ENCODE results near the gene GRIK5. TPM values are rescaled to one million over a fixed set of nuclear protein-coding genes. Genes with fewer than 3 reads are reported as not detected.

GRIK5 gene
- total RNA-seq, 4 donors from 2014 or later = 7.0 to 23.4 (median 12.3) TPM

DNA sequence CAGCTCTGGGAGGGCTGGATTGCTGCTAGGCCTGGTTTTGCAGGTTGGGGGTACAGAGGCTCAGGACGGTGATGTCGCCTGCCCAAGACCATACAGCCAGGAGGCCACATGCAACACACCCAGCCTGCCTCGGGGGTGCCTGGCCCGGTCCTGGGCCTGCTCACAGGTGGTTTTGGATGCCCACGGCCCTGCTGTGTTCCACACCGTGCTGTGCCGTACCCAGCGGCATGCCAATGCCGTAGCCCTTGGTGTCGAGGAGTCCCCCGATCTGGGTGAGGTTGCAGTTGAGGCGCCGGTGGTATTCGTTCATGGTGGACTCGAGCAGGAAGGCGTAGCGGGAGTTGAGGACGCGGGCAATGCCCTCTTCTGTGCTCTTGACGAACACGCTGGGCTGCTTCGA is 64.5 kb downstream of the GRIK5 start:
- no peaks in the 10 kb centered on the region for H3K9me3 ChIP-seq
- WGBS, 2 donors (ENCODE audit: low coverage in 1 of 2) = 69% methylated on average over 2 of the region's 22 CpGs; no CpG with 5 or more reads in 1 of the 2 donors
- H3K27me3 ChIP-seq = peaks cover 47% of the 10 kb centered on the region
- no peak overlapping the region for H3K4me3 ChIP-seq
- ATAC-seq = no peak
- no peak overlapping the region for H3K27ac ChIP-seq
- no peaks in the 10 kb centered on the region for H3K4me1 ChIP-seq
- TF ChIP-seq EP300 (IDR thresholded peaks at IDR 0.05) (no peak), POLR2AphosphoS5 (IDR thresholded peaks at IDR 0.05) (no peak), POLR2A (IDR thresholded peaks at IDR 0.05) (no peak)
- TF ChIP-seq, protein P1, sequence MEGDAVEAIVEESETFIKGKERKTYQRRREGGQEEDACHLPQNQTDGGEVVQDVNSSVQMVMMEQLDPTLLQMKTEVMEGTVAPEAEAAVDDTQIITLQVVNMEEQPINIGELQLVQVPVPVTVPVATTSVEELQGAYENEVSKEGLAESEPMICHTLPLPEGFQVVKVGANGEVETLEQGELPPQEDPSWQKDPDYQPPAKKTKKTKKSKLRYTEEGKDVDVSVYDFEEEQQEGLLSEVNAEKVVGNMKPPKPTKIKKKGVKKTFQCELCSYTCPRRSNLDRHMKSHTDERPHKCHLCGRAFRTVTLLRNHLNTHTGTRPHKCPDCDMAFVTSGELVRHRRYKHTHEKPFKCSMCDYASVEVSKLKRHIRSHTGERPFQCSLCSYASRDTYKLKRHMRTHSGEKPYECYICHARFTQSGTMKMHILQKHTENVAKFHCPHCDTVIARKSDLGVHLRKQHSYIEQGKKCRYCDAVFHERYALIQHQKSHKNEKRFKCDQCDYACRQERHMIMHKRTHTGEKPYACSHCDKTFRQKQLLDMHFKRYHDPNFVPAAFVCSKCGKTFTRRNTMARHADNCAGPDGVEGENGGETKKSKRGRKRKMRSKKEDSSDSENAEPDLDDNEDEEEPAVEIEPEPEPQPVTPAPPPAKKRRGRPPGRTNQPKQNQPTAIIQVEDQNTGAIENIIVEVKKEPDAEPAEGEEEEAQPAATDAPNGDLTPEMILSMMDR (IDR thresholded peaks at IDR 0.05) = no peak
- H3K36me3 ChIP-seq = peaks cover 0 to 62% of the 10 kb centered on the region in 2 donors

- peaks cover 0 to 59% of the 10 kb centered on the region in 2 donors for H3K36me3 ChIP-seq
- no peak for ATAC-seq
- TF ChIP-seq, protein P1 (IDR thresholded peaks at IDR 0.05) = no peak
- TF ChIP-seq POLR2AphosphoS5 (IDR thresholded peaks at IDR 0.05) (no peak), POLR2A (IDR thresholded peaks at IDR 0.05) (no peak), EP300 (IDR thresholded peaks at IDR 0.05) (no peak)
- no peak overlapping the region for H3K4me3 ChIP-seq
- H3K9me3 ChIP-seq = no peaks in the 10 kb centered on the region
- H3K4me1 ChIP-seq = peaks cover 0 to 6% (median 0%) of the 10 kb centered on the region in 3 donors
- H3K27me3 ChIP-seq = peaks cover 65% of the 10 kb centered on the region
- H3K27ac ChIP-seq = no peak overlapping the region
- WGBS, 2 donors (ENCODE audit: low coverage in 1 of 2) = 67 to 87% methylated on average over 6 to 13 of the region's 21 CpGs
These were observed 66.3 kb downstream of the GRIK5 start for GRCh38 chr19:42003506-42004294.

DNA sequence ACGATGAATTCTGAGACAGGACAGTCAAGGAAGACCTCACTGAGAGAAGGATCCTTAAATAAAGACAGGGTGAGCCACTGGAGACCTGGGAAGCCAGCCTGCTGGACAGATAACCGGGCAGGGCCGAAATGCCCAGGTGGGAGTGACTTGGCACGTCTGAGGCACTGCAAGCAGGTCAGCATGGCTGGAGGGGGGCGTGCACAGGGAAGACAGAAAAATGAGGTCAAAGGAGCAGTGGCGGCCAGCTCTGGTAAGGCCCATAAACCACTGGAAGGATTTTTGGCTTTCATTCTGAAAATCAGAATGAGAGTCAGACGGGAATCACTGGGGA is 70.2 kb downstream of the GRIK5 start:
- H3K27me3 ChIP-seq = peaks cover 100% of the 10 kb centered on the region
- H3K4me1 ChIP-seq = peaks cover 0 to 25% (median 9%) of the 10 kb centered on the region in 3 donors
- no peaks in the 10 kb centered on the region for H3K9me3 ChIP-seq
- H3K27ac ChIP-seq = no peak overlapping the region
- H3K36me3 ChIP-seq = peaks cover 0 to 36% of the 10 kb centered on the region in 2 donors
- WGBS, 2 donors (ENCODE audit: low coverage in 1 of 2) = 83% methylated on average over 7 of the region's 7 CpGs; no CpG with 5 or more reads in 1 of the 2 donors
- TF ChIP-seq, protein P1 (IDR thresholded peaks at IDR 0.05) = no peak
- TF ChIP-seq POLR2AphosphoS5 (IDR thresholded peaks at IDR 0.05) = no peak
- TF ChIP-seq POLR2A (IDR thresholded peaks at IDR 0.05) = no peak
- TF ChIP-seq EP300 (IDR thresholded peaks at IDR 0.05) = no peak
- no peak for ATAC-seq
- no peak overlapping the region for H3K4me3 ChIP-seq

DNA sequence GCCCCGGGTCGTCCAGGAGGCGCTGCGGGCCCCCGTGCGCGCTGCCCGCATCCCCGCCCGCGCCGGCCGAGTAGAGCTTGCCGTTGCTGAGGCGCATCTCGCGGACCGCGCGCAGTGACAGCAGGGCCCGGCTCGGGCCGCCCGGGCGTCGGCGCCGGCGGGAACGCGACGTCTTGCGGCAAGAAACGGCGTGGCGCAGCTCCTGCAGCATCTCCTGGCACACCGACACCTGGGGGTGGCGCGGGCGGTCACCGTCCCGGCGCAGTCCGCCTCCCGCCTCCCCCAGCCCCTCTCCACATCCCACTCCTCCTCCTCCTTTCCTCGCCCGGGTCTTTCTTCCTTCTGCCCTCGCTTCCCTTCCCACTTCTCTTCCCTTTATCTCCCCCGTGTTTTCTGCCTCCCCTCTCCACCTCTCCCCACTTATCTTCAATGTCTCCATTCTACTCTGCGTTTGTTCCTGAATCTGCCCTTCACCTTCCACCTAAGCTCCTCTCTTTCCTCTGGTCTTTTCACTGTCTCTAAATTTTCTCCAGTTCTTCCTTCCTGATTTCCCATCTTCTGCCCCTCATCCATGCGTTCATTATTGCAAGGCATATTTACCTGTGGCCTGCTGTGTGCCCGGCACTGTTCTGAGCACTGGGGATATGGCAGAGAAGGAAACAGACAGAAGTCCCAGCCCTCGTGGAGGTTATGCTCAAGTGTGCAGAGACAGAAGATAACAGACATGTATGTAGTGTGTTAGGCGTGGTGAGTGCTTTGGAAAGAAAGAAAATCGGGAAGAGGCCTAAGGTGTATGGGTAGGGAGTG is 70.7 kb downstream of the GRIK5 start:
- ATAC-seq = no peak
- peaks cover 0 to 28% (median 10%) of the 10 kb centered on the region in 3 donors for H3K4me1 ChIP-seq
- peaks cover 100% of the 10 kb centered on the region for H3K27me3 ChIP-seq
- H3K36me3 ChIP-seq = peaks cover 0 to 30% of the 10 kb centered on the region in 2 donors
- TF ChIP-seq POLR2AphosphoS5 (IDR thresholded peaks at IDR 0.05) (no peak), POLR2A (IDR thresholded peaks at IDR 0.05) (no peak), EP300 (IDR thresholded peaks at IDR 0.05) (no peak)
- TF ChIP-seq, protein P1 (IDR thresholded peaks at IDR 0.05) = no peak
- no peaks in the 10 kb centered on the region for H3K9me3 ChIP-seq
- 22% methylated on average over 22 of the region's 55 CpGs; no CpG with 5 or more reads in 1 of the 2 donors for WGBS, 2 donors (ENCODE audit: low coverage in 1 of 2)
- H3K4me3 ChIP-seq = no peak overlapping the region
- H3K27ac ChIP-seq = no peak overlapping the region

All from gastroesophageal sphincter (tissue), 4 donors.